SK-N-SH (cell line): ENCODE results near the gene ASCL2.

Experiments
- CTCF ChIP-seq: fragments of 200-600 bp; sonication (generic); IDR thresholded peaks from 2 replicates; pipeline ENCODE4 v1.6.1; 2017; ENCODE audit warnings: antibody characterized with exemption, mild to moderate bottlenecking, moderate library complexity
- EP300 ChIP-seq, 2 experiments: IDR thresholded peaks; 2 replicates each; pipeline versions ENCODE4 v1.4.0 to v1.6.1; 2012; ENCODE audit warnings: borderline replicate concordance in 1 of 2, low read depth in 1 of 2, low read length in 1 of 2
- EZH2phosphoT487 ChIP-seq: fragments of 200-600 bp; sonication (generic); IDR thresholded peaks from 2 replicates; pipeline ENCODE4 v1.6.1; 2017; ENCODE audit warnings: low read depth, mixed run types, mild to moderate bottlenecking, antibody characterized with exemption, moderate library complexity, borderline replicate concordance
- FOXJ3 ChIP-seq: sonication (generic); formaldehyde crosslinking; IDR thresholded peaks from 2 replicates; pipeline ENCODE4 v1.5.1; 2020; ENCODE audit warnings: mild to moderate bottlenecking, missing genetic modification reagents
- FOXM1 ChIP-seq: IDR thresholded peaks from 2 replicates; pipeline ENCODE4 v1.4.0; 2012; ENCODE audit warnings: low read depth, mild to moderate bottlenecking
- POLR2AphosphoS5 ChIP-seq: IDR thresholded peaks from 2 replicates; pipeline ENCODE4 v1.6.1; 2012; ENCODE audit warnings: low read depth, low read length
- REST ChIP-seq: IDR thresholded peaks from 2 replicates; pipeline ENCODE4 v1.6.1; 2012; ENCODE audit warnings: mild to moderate bottlenecking, low read depth, low read length, moderate library complexity
- SIN3A ChIP-seq: IDR thresholded peaks from 2 replicates; pipeline ENCODE4 v1.6.1; 2012; ENCODE audit warnings: low read depth, mild to moderate bottlenecking, low read length, moderate library complexity, borderline replicate concordance
- USF1 ChIP-seq: IDR thresholded peaks from 2 replicates; pipeline ENCODE4 v1.4.0; 2012; ENCODE audit warnings: low read depth, borderline replicate concordance
- YY1 ChIP-seq: IDR thresholded peaks from 2 replicates; pipeline ENCODE4 v1.4.0; 2012; ENCODE audit warnings: low read depth, mild to moderate bottlenecking

- TF ChIP-seq FOXJ3 (CRISPR knock-in tag) (no peak), YY1 (no peak), FOXM1 (no peak), SIN3A (no peak), CTCF (no peak), POLR2AphosphoS5 (no peak), USF1 (no peak), EP300 (IDR thresholded peaks at IDR 0.05; ENCODE audit: borderline replicate concordance in 1 of 2, low read depth in 1 of 2, low read length in 1 of 2) (no peak), REST (no peak), EZH2phosphoT487 (no peak)
Observed at GRCh38 chr11:2252018-2252417, 18.4 kb downstream of the ASCL2 start.
